ENCODE measurements around the gene RBM34. TPM values are rescaled to one million over a fixed set of nuclear protein-coding genes. Genes with fewer than 3 reads are reported as not detected.

The RBM34 gene
- total RNA-seq, 2 donors from 2014 or later = 13.2 to 26.2 TPM

DNA sequence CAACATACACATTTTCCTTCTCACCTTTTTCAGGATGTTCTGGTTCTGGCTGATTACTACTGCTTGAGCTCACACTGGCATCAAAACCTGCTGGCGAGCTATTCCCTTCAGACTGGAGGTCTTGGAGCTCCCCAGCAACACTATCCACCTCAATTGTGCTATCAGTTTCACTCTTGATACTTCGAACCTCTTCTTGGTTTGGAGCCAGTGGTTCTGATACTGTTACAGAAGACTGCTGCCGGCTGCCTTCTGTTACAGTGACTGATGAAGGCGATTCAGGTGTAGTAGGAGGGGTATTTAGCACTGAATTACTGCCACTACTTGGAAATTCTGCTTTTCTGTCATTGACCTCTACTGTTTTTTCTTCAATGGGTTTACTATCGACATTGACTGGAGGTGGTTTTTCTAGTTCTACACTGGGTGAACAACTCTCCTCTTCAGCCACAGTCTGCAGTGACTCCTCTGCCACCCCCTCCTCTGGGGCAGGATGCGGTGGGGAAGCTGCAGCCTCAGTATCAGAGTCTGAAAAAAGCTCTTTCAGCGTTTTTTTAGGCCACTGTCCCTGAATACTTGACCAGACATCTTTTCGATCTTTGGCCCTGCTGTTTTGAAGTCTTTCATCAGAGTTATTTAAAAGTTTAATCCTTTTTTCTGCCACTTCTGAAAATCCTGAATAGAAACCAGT, 20.7 kb upstream of the RBM34 start:
- Histone ChIP-seq H3K27me3 (no peaks in the 10 kb centered on the region), H3K4me3 (no peak overlapping the region), H3K36me3 (replicated peaks in 1 of 2; ENCODE audit: insufficient read depth in 1 of 2, low read depth in 2 of 2) (peaks cover 0 to 12% of the 10 kb centered on the region in 2 donors), H3K9me3 (no peaks in the 10 kb centered on the region), H3K27ac (no peak overlapping the region), H3K4me1 (no peaks in the 10 kb centered on the region)
- DNase-seq (no peak), ATAC-seq (no peak)
- no peak for TF ChIP-seq POLR2A (IDR thresholded peaks at IDR 0.05)
- TF ChIP-seq, protein P1, sequence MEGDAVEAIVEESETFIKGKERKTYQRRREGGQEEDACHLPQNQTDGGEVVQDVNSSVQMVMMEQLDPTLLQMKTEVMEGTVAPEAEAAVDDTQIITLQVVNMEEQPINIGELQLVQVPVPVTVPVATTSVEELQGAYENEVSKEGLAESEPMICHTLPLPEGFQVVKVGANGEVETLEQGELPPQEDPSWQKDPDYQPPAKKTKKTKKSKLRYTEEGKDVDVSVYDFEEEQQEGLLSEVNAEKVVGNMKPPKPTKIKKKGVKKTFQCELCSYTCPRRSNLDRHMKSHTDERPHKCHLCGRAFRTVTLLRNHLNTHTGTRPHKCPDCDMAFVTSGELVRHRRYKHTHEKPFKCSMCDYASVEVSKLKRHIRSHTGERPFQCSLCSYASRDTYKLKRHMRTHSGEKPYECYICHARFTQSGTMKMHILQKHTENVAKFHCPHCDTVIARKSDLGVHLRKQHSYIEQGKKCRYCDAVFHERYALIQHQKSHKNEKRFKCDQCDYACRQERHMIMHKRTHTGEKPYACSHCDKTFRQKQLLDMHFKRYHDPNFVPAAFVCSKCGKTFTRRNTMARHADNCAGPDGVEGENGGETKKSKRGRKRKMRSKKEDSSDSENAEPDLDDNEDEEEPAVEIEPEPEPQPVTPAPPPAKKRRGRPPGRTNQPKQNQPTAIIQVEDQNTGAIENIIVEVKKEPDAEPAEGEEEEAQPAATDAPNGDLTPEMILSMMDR (IDR thresholded peaks at IDR 0.05) = no peak
- intact Hi-C loops (cut with DNase I) = no loop called here
- 73 to 78% methylated on average over 7 to 8 of the region's 8 CpGs for whole genome bisulfite sequencing, 2 donors

DNA sequence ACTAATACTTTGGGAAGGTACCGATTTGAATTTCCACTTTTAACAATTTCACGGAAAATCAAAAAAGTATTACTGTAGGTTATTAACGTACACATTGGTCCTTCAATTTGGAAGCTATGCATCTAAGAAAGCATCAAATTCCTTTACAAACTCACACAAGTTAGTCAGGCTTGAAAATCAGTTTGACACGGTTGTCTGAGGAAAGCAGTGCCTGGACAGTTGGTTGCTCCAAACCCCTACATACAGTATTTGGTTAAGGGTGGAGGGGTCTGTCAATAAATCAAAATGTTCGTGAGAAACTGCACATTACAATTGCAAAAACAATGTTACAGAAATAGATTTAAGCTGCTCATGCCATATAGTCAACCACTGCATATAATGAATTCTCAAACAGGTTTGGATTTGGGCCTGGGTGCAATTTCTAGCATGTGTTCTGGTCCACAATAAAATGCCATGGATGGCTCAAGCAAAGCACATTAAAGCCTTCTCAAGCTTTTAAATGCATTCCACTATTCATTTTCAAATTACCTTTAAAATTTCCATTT, 19.9 kb upstream of the RBM34 start:
- H3K4me1 ChIP-seq = no peaks in the 10 kb centered on the region
- no peaks in the 10 kb centered on the region for H3K27me3 ChIP-seq
- 85 to 88% methylated on average over 5 of the region's 5 CpGs for WGBS, 2 donors
- H3K27ac ChIP-seq = no peak overlapping the region
- no peak for DNase-seq
- no peaks in the 10 kb centered on the region for H3K9me3 ChIP-seq
- ATAC-seq = no peak
- H3K4me3 ChIP-seq = no peak overlapping the region
- H3K36me3 ChIP-seq (replicated peaks in 1 of 2; ENCODE audit: insufficient read depth in 1 of 2, low read depth in 2 of 2) = peaks cover 0 to 16% of the 10 kb centered on the region in 2 donors
- TF ChIP-seq POLR2A (IDR thresholded peaks at IDR 0.05) = no peak
- TF ChIP-seq, protein P1 (IDR thresholded peaks at IDR 0.05) = no peak
- intact Hi-C loops (cut with DNase I) = no loop called here

DNA sequence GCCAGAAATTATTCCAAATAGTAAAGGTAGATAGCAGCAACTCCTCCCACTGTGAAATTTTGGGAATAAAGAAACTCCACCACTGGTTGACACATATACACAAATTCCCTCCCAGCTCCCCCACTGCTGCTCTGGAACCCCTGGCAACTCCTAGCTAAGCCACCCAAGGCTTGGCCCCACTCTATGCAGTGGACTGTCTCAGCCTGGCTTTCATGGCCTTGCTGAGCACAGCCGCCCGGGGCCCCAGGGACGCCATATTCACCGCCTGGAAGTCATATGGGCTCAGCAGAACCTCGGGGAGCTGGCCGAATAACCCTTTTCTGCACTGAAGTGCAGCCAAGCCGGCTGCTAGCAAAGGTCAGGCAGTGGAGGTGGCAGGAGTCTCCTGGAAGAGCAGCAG, 15.4 kb upstream of the RBM34 start:
- Histone ChIP-seq H3K4me3 (no peak overlapping the region), H3K4me1 (no peaks in the 10 kb centered on the region), H3K27ac (no peak overlapping the region), H3K36me3 (replicated peaks in 1 of 2; ENCODE audit: insufficient read depth in 1 of 2, low read depth in 2 of 2) (peaks cover 0 to 24% of the 10 kb centered on the region in 2 donors), H3K9me3 (no peaks in the 10 kb centered on the region), H3K27me3 (no peaks in the 10 kb centered on the region)
- TF ChIP-seq POLR2A (IDR thresholded peaks at IDR 0.05) = no peak
- TF ChIP-seq, protein P1 (IDR thresholded peaks at IDR 0.05) = no peak
- WGBS, 2 donors = 94 to 96% methylated on average over 7 of the region's 7 CpGs
- DNase-seq = no peak
- ATAC-seq = no peak
- intact Hi-C loops (cut with DNase I) = no loop called here

DNA sequence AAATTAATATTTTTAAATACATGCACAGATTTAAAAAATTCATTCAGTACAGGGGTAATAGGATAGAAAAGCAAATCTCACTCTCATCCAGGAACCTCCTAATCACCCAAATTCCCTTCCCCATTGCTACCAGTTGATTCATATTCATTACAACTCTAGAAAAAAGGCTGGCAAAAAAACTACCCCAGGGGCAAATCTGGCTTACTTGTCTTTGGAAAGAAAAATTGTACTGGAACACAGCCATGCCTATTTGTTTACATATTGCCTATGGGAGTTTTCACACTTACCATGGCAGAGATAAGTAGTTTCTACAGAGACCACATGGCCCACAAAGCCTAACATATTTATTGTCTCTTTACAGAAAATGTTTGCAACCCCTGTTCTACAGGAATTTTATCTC, 8.9 kb upstream of the RBM34 start:
- intact Hi-C loops (cut with DNase I) = no loop called here

More for the DNA sequence above, 8.9 kb upstream of the RBM34 start:
- no peak overlapping the region for H3K27ac ChIP-seq
- no peaks in the 10 kb centered on the region for H3K4me1 ChIP-seq
- H3K4me3 ChIP-seq = no peak overlapping the region
- DNase-seq = no peak
- TF ChIP-seq POLR2A (IDR thresholded peaks at IDR 0.05) = no peak
- TF ChIP-seq, protein P1 (IDR thresholded peaks at IDR 0.05) = no peak
- H3K36me3 ChIP-seq (replicated peaks in 1 of 2; ENCODE audit: insufficient read depth in 1 of 2, low read depth in 2 of 2) = peaks cover 0 to 27% of the 10 kb centered on the region in 2 donors
- H3K9me3 ChIP-seq = no peaks in the 10 kb centered on the region
- ATAC-seq = no peak
- H3K27me3 ChIP-seq = no peaks in the 10 kb centered on the region
